Stimulated activated CD4-positive, alpha-beta T cell treated with anti-CD3 and anti-CD28 coated beads, TNF-alpha, amount 100 ng/mL, for 1 hour (primary cell): ENCODE data around the gene PRAMEF5.
"Not testable (repeated sequence)": the region's sequence is repeated elsewhere in the genome, so short reads cannot be mapped to it uniquely, and the experiment has no call there.

Experiments used
- DNase-seq, 3 donors: peaks; one replicate each; pipeline ENCODE4 v3.0.0-alpha.2; 2020; ENCODE audit warnings: low read depth in 3 of 3, low spot score in 1 of 3

Gene PRAMEF5

DNA sequence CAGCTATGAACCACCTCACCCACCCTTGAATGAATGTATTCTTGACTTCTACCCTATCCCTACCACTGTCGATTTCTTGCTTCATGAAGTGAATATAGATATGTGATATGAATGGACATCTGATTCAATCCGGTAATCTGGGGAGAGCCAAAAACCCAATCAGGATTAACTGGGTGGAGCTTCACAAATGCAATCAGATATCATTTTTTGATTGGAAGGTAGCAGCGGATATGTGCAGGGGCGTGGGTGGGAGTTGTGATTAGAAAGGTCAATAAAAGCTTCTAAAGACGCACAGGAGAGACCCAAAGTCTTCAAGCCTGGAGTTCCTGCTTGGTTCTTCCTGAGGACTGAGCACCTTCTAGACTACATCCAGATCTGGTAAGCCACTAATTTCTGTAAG lies at the start of gene PRAMEF5:
TSS of gene PRAMEF5 (plus strand) at position 301 of the 400 bp plus-strand sequence. CDS start 5,071 bp downstream, outside the sequence.
- not testable (repeated sequence) for DNase-seq

DNA sequence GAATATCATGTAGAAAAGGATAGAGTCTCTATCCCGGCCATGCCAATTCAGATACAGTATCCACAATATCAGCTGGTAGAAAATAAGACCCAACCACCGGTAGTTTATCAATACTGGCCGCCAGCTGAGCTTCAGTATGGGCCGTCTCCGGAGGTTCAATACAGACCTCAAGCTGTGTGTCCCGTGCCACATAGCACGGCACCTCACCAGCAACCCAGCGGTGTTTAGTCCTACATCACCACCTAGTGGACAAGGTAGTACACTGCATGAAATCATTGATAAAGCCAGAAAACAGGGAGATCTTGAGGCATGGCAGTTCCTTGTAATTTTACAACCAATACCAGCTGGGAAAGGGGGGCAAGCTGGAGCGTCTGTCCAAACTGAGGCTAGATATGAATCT lies 45.3 kb upstream of the PRAMEF5 start:
- not testable (repeated sequence) for DNase-seq

DNA sequence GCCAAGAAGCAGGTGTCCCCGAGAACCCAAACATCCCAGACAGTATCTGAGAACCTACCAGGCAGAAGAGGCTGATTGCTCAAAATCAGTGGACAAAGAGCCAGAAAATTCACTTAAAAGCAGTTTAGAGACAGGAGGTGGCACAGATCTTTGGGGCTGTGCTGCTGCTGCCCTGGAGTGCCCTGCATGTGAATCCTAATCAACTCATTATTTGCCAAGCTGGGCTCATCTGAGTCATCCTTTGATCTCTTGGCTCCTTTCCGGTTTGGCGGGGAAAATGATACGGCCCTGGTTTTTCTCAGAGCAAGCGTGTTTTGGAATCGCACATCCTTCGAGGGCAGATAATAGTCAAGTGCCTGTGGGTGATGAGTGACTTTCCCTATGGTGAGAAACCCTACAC lies 37.4 kb upstream of the PRAMEF5 start:
- not testable (repeated sequence) for DNase-seq

DNA sequence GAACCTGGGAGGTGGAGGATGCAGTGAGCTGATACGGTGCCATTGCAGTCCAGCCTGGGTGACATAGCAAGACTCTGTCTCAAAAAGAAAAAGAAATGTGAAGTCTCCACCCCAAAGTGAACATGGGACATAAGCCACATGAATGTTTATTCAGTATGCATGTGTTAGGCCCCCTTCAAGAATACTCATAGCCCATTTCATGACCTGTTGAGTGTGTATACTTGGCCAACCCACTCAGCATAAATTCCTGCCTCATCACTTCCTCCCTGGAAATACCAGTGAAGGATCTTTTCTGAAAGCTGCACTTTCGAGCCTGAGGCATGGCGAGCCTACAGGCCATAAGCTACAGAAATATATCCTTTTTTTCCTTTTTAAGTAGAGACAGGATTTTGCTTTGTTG lies 34.8 kb upstream of the PRAMEF5 start:
- not testable (repeated sequence) for DNase-seq

DNA sequence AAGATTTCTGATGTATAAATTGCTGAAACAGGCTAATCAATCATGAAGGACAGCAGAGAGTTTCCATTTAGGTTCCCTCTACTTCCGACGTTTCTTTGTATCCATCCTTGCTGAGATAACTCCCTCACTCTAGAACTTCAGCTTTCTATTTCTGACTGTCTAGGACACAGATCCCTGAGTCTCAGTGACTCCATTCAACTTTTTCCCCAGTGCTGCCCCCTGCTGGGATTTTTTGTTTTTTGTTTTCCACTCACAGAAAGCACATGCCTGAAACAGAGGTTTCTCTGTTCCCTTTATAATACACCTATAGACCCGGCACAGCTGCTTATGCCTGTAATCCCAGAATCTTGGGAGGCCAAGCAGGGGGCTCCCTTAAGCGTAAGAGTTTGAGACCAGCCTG lies 31.2 kb upstream of the PRAMEF5 start:
- DNase-seq = not testable (repeated sequence)

- DNase-seq = no peak
Measured at GRCh38 chr1:13224480-13225060, 29.4 kb upstream of the PRAMEF5 start.

DNA sequence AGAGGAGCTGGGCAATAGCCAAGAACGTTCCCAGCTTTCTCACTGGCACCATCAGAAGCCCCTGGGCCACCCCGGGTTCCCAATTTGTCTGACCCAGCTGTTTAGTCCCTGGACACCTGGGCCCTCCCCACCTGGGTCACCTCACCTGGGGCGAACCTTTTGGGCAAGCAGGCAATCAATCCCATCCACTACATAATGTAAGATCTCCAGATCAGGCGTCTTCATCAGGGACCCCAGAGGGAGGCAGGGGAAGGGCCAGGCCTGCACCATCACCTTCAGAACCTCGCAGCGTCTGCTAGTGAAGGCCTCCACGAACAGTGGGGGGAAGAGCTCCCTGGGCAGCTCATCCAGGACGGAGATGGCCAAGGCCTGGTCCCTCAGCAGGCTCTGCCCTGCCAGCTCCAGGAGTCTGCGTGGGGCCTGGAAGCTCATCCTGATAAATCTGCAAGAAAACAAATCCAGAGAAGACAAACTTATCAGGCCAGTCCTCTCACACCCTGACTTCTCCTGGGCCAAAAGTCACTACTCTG lies 28.3 kb upstream of the PRAMEF5 start, which contains the start of gene PRAMEF18:
TSS of gene PRAMEF18 (minus strand) at position 480 of the 530 bp plus-strand sequence. CDS start at position 432, 48 bp downstream.
- DNase-seq = not testable (repeated sequence)

DNA sequence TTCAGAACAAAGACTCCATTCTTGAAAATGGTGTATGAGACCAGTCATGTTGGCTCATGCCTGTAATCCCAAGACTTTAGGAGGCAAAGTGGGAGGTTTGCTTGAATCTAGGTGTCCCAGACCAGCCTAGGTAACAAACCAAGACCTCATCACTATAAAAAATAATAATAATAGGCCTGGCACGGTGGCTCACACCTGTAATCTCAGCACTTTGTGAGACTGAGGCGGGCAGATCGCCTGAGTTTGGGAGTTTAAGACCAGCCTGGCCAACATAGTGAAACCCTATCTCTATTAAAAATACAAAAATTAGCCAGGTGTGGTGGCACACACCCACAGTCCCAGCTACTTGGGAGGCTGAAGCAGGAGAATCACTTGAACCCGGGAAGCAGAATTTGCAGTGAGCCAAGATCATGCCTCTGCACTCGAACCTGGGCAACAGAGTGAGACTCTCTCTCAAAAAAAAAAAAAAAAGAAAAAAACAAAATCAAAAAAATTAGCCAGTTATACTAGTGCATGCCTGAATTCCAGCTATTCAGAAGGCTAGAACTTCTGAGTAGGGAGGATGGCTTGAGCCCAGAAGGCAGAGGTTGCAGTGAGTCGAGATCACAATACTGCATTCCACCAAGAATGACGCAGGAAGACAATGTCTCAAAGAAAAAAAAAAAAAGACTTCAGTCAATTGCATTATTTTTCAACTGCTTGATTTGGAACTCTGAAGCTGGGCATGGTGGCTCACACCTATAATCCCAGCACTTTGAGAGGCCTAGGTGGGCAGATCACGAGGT lies 26.5 kb upstream of the PRAMEF5 start:
- DNase-seq = not testable (repeated sequence)

DNA sequence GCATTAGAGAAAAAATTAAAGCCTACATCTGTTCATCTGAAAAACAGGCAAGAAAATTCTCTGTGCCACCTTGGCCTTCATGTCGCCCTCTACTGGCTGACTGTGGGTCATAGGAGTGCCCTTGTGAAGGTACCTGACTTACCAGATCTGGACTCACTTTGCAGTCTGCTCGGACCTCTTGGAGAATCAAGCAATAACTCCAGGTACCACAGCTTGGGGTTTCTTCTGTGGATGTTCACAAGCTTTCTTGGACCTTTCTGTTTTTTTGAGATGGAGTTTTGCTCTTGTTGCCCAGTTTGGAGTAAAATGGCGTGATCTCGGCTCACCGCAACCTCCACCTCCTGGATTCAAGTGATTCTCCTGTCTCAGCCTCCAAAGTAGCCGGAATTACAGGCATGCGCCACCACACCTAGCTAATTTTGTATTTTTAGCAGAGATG lies 25.6 kb upstream of the PRAMEF5 start:
- DNase-seq = peak in 1 of 3 donors; percentile 14

GRCh38 chr1:13230096-13230495 lies 23.9 kb upstream of the PRAMEF5 start:
- DNase-seq = not testable (repeated sequence)

DNA sequence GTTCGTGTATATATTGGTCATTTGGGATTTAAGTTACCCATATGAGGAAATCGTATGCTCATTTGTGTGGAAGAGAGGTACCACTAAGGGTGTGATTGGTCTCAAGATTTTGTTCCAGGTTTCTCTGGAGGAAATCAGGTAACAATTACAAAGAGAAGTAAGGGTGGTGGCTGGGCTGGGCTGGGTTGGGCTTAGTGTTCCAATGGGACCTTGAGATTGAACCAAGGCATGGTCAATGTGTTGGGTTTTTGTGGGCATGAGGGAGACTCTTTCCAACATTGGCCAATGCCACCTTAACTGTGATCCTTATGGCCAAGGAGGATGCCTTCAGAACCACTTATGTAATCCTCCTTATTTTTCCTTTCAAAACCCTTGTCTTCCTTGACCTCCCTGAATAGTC lies 23.4 kb upstream of the PRAMEF5 start:
- not testable (repeated sequence) for DNase-seq

- DNase-seq = not testable (repeated sequence)
Measured at GRCh38 chr1:13231061-13231750, 22.8 kb upstream of the PRAMEF5 start.

GRCh38 chr1:13232056-13232455 lies 21.9 kb upstream of the PRAMEF5 start:
- DNase-seq = not testable (repeated sequence)

GRCh38 chr1:13234057-13234456 lies 19.9 kb upstream of the PRAMEF5 start:
- DNase-seq = not testable (repeated sequence)

DNA sequence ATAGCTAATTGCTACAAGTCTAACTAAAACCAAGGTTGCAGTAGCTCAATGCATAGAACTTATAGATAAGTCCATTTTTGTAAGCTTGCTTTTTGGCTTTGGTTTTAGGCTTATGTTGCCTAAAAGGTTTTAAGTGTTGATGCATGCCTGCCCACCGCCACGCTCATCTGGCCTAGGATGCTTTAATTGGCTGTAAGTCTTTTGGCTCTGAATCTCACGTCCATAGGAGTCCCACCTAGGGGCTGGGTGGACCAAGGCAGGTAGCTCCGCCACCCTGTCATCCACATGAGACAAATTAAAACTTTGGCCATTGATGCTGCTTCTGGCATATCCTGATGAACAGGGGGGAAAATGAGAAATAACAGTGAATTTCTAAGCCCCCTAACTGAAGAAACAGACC lies 16.4 kb upstream of the PRAMEF5 start:
- DNase-seq = not testable (repeated sequence)

GRCh38 chr1:13239633-13240032 lies 14.4 kb upstream of the PRAMEF5 start:
- DNase-seq = not testable (repeated sequence)

GRCh38 chr1:13243536-13244263 lies 10.3 kb upstream of the PRAMEF5 start:
- DNase-seq = not testable (repeated sequence)

DNA sequence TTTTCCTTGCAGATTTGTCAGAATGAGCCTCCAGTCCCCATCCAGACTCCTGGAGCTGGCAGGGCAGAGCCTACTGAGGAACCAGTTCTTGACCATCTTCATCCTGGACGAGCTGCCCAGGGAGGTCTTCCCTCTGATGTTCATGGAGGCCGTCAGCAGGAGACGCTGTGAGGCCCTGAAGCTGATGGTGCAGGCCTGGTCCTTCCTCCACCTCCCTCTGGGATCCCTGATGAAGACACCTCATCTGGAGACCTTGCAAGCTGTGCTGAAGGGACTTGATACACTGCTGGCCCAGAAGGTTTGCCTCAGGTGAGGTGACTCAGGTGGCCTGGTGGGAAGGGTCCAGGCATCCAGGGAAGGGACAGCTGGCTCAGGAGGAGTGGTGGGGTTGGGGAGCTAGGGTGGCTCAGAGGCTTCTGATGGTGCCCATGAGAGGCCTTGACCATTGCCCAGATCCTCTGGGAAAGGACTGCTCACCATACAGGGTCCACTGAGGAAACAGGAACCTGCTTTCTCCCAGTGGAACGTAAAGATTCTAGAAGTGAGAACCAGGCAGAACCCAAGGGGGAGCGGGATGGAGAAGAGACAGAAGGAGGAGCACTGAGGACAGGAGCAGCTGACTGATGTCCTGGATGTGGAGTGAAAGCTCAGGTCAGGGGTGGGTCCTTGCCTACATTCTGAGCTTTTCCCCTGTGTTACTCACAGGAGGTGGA lies 8.0 kb upstream of the PRAMEF5 start:
- not testable (repeated sequence) for DNase-seq

DNA sequence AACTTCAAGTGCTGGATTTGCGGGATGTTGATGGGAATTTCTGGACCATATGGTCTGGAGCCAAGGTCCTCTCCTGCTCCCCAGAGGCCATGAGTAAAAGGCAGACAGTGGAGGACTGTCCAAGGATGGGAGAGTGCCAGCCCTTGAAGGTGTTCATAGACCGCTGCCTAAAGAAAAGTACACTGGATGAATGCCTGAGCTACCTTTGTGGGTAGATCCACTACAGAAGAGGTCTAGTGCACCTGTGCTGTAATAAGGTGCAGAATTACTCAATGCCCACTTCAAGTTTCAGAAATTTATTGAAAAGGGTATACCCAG lies 7.5 kb upstream of the PRAMEF5 start:
- DNase-seq = not testable (repeated sequence)

DNA sequence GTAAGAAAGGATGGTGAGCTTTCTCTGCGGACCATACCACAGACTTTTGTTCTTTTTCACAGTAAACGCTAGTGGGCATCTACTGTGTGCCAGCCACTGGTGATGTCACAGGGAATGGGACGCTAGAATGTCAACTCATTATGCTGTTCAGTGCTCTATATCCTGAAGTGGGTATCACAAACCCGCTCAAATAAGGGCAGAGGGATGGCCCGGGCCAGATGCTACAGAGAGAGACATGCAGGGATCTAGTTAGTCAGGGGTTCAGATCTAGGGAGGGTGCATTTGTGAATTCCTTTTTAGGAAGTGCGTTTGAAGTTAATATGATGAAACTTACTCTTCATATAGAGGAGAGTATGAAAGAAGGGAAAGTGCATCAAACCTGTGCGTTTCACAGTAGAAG lies 6.9 kb upstream of the PRAMEF5 start:
- not testable (repeated sequence) for DNase-seq
